Panc1 (cell line): ENCODE measurements around the gene ZBTB18. TPM values are rescaled to one million over a fixed set of nuclear protein-coding genes. Genes with fewer than 3 reads are reported as not detected.

ENCODE experiments used
- ATAC-seq: fragments of 200-7000 bp; cut with Tn5 transposase; 2 replicates; pipeline ENCODE4 v1.9.1; 2020; ENCODE audit warnings: mild to moderate bottlenecking, moderate library complexity
- BruUV-seq: library from RNA; stranded (reverse); fragments of 400-500 nt; replicated peaks from 2 replicates; lab custom pipeline; 2021; lab: Mats Ljungman, UMichigan
- CTCF ChIA-PET: fragments of 300-600 bp; sonication (Branson Sonifier 250); formaldehyde crosslinking; loops from one replicate; lab custom pipeline; 2022; ENCODE audit warnings: antibody characterized with exemption; lab: Charles Lee
- POLR2A ChIA-PET: fragments of 300-600 bp; sonication (Branson Sonifier 250); formaldehyde crosslinking; loops from one replicate; lab custom pipeline; 2022; ENCODE audit warnings: antibody characterized with exemption; lab: Charles Lee
- DNase-seq: peaks from one replicate; pipeline ENCODE4 v3.0.0-alpha.2; 2010; ENCODE audit warnings: low read depth, low spot score
- H3K27ac ChIP-seq: 2 replicates; pipeline ENCODE4 v1.5.1; 2011; ENCODE audit warnings: mild to moderate bottlenecking, low read length, inconsistent platforms
- H3K27me3 ChIP-seq: fragments of 200-500 bp; sonication (Bioruptor generic); 2 replicates; pipeline ENCODE4 v1.6.0; 2014; ENCODE audit warnings: low read length, inconsistent platforms; ENCODE audit not compliant: control insufficient read depth, insufficient read depth
- H3K36me3 ChIP-seq: fragments of 200-500 bp; sonication (Bioruptor generic); 2 replicates; pipeline ENCODE4 v1.5.1; 2014; ENCODE audit warnings: inconsistent platforms, mild to moderate bottlenecking, low read length, moderate library complexity; ENCODE audit not compliant: control insufficient read depth, insufficient read depth
- H3K4me1 ChIP-seq: 2 replicates; pipeline ENCODE4 v1.5.1; 2011; ENCODE audit warnings: inconsistent platforms, mild to moderate bottlenecking, low read length, moderate library complexity; ENCODE audit not compliant: control insufficient read depth, insufficient read depth
- H3K4me3 ChIP-seq, 2 experiments: 2 replicates each; pipeline ENCODE4 v1.5.1; 2011 to 2012; ENCODE audit warnings: low read depth in 2 of 2, low read length in 2 of 2, mild to moderate bottlenecking in 2 of 2, inconsistent platforms in 1 of 2, moderate library complexity in 1 of 2
- H3K9me3 ChIP-seq: fragments of 200-500 bp; sonication (Bioruptor generic); 2 replicates; pipeline ENCODE4 v1.5.1; 2014; ENCODE audit warnings: low read depth, mild to moderate bottlenecking, inconsistent platforms, low read length, moderate library complexity; ENCODE audit not compliant: control insufficient read depth, insufficient read depth
- POLR2AphosphoS5 ChIP-seq: IDR thresholded peaks from 2 replicates; pipeline ENCODE4 v1.6.1; 2012; ENCODE audit warnings: mild to moderate bottlenecking, low read depth, low read length, moderate library complexity
- REST ChIP-seq, 2 experiments: IDR thresholded peaks; 2 replicates each; pipeline ENCODE4 v1.6.1; 2011 to 2012; ENCODE audit warnings: low read depth in 2 of 2, control low read depth in 1 of 2, low read length in 1 of 2, mild to moderate bottlenecking in 1 of 2, moderate library complexity in 1 of 2; ENCODE audit not compliant: insufficient read depth in 1 of 2
- SIN3A ChIP-seq: IDR thresholded peaks from 2 replicates; pipeline ENCODE4 v1.6.1; 2012; ENCODE audit warnings: low read depth, mild to moderate bottlenecking, low read length, moderate library complexity, borderline replicate concordance; ENCODE audit not compliant: insufficient read depth
- TCF7L2 ChIP-seq: IDR thresholded peaks from 2 replicates; pipeline ENCODE4 v1.6.1; 2011; ENCODE audit warnings: mild to moderate bottlenecking, low read depth, low read length, inconsistent platforms
- in situ Hi-C: cut with HindIII; loops from 2 replicates; pipeline ENCODE4 v1.10.0; 2016; ENCODE audit warnings: low sequenced_read_pairs, low pct_unique_long_range_greater_than_20kb
- intact Hi-C: fragments of 100-400 bp; cut with micrococcal nuclease; formaldehyde crosslinking; loops from one replicate; pipeline ENCODE4 v1.10.0; 2022; ENCODE audit not compliant: unreplicated experiment
- total RNA-seq: library from RNA; stranded (reverse); gene quantifications from one replicate; pipeline ENCODE4 v1.2.1, GENCODE V29; 2021; ENCODE audit not compliant: unreplicated experiment
- TF ChIP-seq, protein P1 (sequence below): fragments of 450-650 bp; IDR thresholded peaks from 2 replicates; pipeline ENCODE4 v1.5.1; 2017; ENCODE audit warnings: mild to moderate bottlenecking

The ZBTB18 gene
- total RNA-seq, 1 experiment from 2014 or later: 9.9 TPM

DNA sequence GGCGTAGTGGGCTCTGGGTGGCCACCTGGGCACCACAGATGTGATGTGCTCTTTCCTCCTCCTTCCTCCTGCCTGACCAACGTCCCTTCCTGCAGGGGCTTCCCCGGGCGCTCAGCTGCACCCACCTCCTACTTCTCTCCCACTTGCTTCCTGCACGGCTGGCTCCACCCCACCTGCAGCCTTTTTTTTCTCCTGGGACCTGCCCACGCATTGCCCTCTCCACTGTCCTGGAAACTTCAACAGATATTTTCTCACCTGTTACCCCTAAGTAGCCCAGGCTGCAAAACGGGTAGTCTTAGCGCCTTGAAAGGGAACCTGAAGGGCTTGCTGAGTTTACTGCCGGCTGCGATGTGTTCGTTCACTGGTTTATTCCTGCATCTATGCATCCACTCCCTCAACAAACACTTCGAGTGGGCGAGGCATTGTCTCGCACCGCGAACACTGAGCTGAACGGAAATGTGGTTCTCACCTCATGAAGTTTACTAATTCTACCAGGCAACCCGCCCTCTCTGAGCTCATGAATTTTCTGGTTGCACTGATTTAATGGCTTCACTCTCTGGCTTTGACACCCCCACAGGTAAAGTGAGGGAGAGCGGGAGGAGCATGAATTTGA lies 23.6 kb downstream of the ZBTB18 start:
- in situ Hi-C loops (no loop called here), intact Hi-C loops (no loop called here)
- H3K27ac ChIP-seq: no peak overlapping the region
- DNase-seq (no peak), ATAC-seq (no peak)
- CTCF ChIA-PET: no interaction called here
- TF ChIP-seq REST (IDR thresholded peaks at IDR 0.05; ENCODE audit: insufficient read depth in 1 of 2, low read depth in 2 of 2, low read length in 1 of 2) (no peak), TCF7L2 (no peak), POLR2AphosphoS5 (no peak), SIN3A (no peak)
- TF ChIP-seq, protein P1, sequence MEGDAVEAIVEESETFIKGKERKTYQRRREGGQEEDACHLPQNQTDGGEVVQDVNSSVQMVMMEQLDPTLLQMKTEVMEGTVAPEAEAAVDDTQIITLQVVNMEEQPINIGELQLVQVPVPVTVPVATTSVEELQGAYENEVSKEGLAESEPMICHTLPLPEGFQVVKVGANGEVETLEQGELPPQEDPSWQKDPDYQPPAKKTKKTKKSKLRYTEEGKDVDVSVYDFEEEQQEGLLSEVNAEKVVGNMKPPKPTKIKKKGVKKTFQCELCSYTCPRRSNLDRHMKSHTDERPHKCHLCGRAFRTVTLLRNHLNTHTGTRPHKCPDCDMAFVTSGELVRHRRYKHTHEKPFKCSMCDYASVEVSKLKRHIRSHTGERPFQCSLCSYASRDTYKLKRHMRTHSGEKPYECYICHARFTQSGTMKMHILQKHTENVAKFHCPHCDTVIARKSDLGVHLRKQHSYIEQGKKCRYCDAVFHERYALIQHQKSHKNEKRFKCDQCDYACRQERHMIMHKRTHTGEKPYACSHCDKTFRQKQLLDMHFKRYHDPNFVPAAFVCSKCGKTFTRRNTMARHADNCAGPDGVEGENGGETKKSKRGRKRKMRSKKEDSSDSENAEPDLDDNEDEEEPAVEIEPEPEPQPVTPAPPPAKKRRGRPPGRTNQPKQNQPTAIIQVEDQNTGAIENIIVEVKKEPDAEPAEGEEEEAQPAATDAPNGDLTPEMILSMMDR: no peak
- POLR2A ChIA-PET: interaction anchor here (0.6 kb wide), 1 partner anchor 82 kb away, joined by 3 read pairs; no protein-coding TSS in a partner anchor
- peaks cover 5% of the 10 kb centered on the region; the same call in 1 of the 2 replicates for H3K27me3 ChIP-seq
- H3K4me3 ChIP-seq: no peak overlapping the region
- no peaks in the 10 kb centered on the region for H3K9me3 ChIP-seq
- no peaks in the 10 kb centered on the region for H3K36me3 ChIP-seq
- no TSS peak for BruUV-seq
- no peaks in the 10 kb centered on the region; the same call in 1 of the 2 replicates for H3K4me1 ChIP-seq

GRCh38 chr1:244075247-244075722 lies 24.2 kb downstream of the ZBTB18 start:
- TF ChIP-seq, protein P1: no peak
- TF ChIP-seq REST (IDR thresholded peaks at IDR 0.05; ENCODE audit: insufficient read depth in 1 of 2, low read depth in 2 of 2, low read length in 1 of 2) (no peak), SIN3A (no peak)
- intact Hi-C loops: no loop called here
- no TSS peak for BruUV-seq

More at GRCh38 chr1:244075247-244075722, 24.2 kb downstream of the ZBTB18 start:
- no peaks in the 10 kb centered on the region for H3K36me3 ChIP-seq
- ChIA-PET POLR2A (no interaction called here), CTCF (no interaction called here)
- peaks cover 5% of the 10 kb centered on the region; the same call in 1 of the 2 replicates for H3K27me3 ChIP-seq
- in situ Hi-C loops: no loop called here
- DNase-seq (no peak), ATAC-seq (no peak)
- H3K4me1 ChIP-seq: no peaks in the 10 kb centered on the region; the same call in 1 of the 2 replicates
- no peak overlapping the region for H3K27ac ChIP-seq
- H3K4me3 ChIP-seq: no peak overlapping the region
- H3K9me3 ChIP-seq: no peaks in the 10 kb centered on the region
